PC-9 (cell line): ENCODE data around the gene GSKIP. TPM values are rescaled to one million over a fixed set of nuclear protein-coding genes. Genes with fewer than 3 reads are reported as not detected.

Source experiments
- BruUV-seq: library from RNA; stranded (reverse); fragments of 400-500 nt; replicated peaks from 2 replicates; lab custom pipeline; 2021; lab: Mats Ljungman, UMichigan
- CTCF ChIA-PET: fragments of 300-600 bp; sonication (Branson Sonifier 250); formaldehyde crosslinking; loops from one replicate; lab custom pipeline; 2022; ENCODE audit warnings: antibody characterized with exemption; lab: Charles Lee
- POLR2A ChIA-PET: fragments of 300-600 bp; sonication (Branson Sonifier 250); formaldehyde crosslinking; loops from one replicate; lab custom pipeline; 2022; ENCODE audit warnings: antibody characterized with exemption; ENCODE audit not compliant: unreplicated experiment; lab: Charles Lee
- DNase-seq, 2 experiments: peaks; one replicate each; pipeline versions ENCODE4 v3.0.0 to v3.0.0-alpha.2; 2015 to 2022; ENCODE audit warnings: mixed read lengths in 1 of 2
- H2AFZ ChIP-seq: fragments of 200-600 bp; sonication (generic); 2 replicates; pipeline ENCODE4 v1.8.1; 2017; ENCODE audit warnings: antibody characterized with exemption
- H3F3A ChIP-seq: fragments of 200-600 bp; sonication (generic); 2 replicates; pipeline ENCODE4 v1.8.1; 2017; ENCODE audit warnings: antibody characterized with exemption, mild to moderate bottlenecking, low read depth; ENCODE audit not compliant: insufficient read depth
- H3K27ac ChIP-seq: fragments of 200-600 bp; sonication (generic); 2 replicates; pipeline ENCODE4 v1.6.1; 2016; ENCODE audit warnings: mixed run types
- H3K27me3 ChIP-seq: fragments of 200-600 bp; sonication (generic); 2 replicates; pipeline ENCODE4 v1.6.1; 2016; ENCODE audit warnings: low read depth, mixed run types; ENCODE audit not compliant: insufficient read depth
- H3K36me3 ChIP-seq: fragments of 200-600 bp; sonication (generic); 2 replicates; pipeline ENCODE4 v1.6.1; 2016; ENCODE audit warnings: low read depth, mixed run types
- H3K4me1 ChIP-seq: fragments of 200-600 bp; sonication (generic); replicated peaks from 2 replicates; pipeline ENCODE4 v1.6.1; 2016; ENCODE audit warnings: mixed run types; ENCODE audit not compliant: insufficient read depth
- H3K4me2 ChIP-seq: fragments of 200-600 bp; sonication (generic); 2 replicates; pipeline ENCODE4 v1.6.1; 2017; ENCODE audit warnings: mixed run types
- H3K4me3 ChIP-seq: fragments of 200-600 bp; sonication (generic); 2 replicates; pipeline ENCODE4 v1.6.1; 2016; ENCODE audit warnings: mixed run types
- H3K79me2 ChIP-seq: fragments of 200-600 bp; sonication (generic); 2 replicates; pipeline ENCODE4 v1.6.1; 2017; ENCODE audit warnings: low read depth, mixed run types
- H3K9me2 ChIP-seq: fragments of 200-600 bp; sonication (generic); 2 replicates; pipeline ENCODE4 v1.8.1; 2017; ENCODE audit warnings: mild to moderate bottlenecking; ENCODE audit not compliant: insufficient read depth
- H3K9me3 ChIP-seq: fragments of 200-600 bp; sonication (generic); 2 replicates; pipeline ENCODE4 v1.8.1; 2016; ENCODE audit warnings: low read depth; ENCODE audit not compliant: insufficient read depth
- H4K20me1 ChIP-seq: fragments of 200-600 bp; sonication (generic); 2 replicates; pipeline ENCODE4 v1.8.1; 2017; ENCODE audit not compliant: insufficient read depth
- EZH2 ChIP-seq: fragments of 200-600 bp; sonication (generic); IDR thresholded peaks from 2 replicates; pipeline ENCODE4 v1.8.0; 2017; ENCODE audit warnings: antibody characterized with exemption, low read depth
- intact Hi-C: fragments of 100-400 bp; cut with micrococcal nuclease; formaldehyde crosslinking; loops from one replicate; pipeline ENCODE4 v1.10.0; 2022; ENCODE audit not compliant: unreplicated experiment
- total RNA-seq: library from RNA; stranded (reverse); gene quantifications from 2 replicates; pipeline ENCODE4 v1.2.3, GENCODE V29; 2021
- TF ChIP-seq, protein P1 (sequence below): fragments of 200-600 bp; sonication (generic); conservative IDR thresholded peaks from 2 replicates; pipeline ENCODE4 v1.6.1; 2017; ENCODE audit warnings: mixed run types, antibody characterized with exemption, mild to moderate bottlenecking, moderate library complexity

The GSKIP gene
- total RNA-seq, 1 experiment from 2014 or later, result 7.2 TPM

DNA sequence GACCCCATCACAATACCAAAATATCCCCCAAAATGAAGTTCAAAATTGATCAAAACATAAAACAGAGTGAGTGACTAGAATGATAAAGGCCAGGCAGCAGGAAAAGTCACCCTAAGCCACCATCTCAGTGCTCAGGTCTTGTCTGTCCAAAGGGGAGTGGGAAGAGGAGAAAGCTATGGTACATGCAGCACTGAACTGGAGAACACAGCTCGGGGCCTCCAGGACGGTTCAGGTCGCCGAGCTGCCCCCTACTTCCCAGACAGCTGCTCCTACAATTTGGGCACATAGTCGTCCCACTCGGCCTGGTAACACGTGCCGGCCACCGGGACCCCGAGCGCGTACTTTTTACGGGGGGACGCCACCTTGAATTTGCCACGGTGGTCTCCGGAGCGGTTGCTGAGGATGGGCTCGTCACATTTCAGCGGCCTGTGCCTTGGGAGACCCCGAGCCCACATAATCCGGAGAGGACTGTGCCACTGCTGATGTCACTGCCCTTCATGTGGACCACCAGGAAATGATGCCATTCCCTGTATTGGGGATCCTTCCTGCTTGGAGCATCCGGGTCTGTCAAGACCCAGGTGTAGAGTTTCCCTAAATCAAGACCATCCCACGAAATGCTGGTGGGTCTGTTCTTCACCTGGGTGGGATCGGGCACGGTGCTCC lies 60.3 kb downstream of the GSKIP start:
- Histone ChIP-seq H3K9me2 (no peaks in the 10 kb centered on the region), H4K20me1 (no peaks in the 10 kb centered on the region), H3K9me3 (no peaks in the 10 kb centered on the region), H3K4me3 (no peak overlapping the region), H3K79me2 (no peaks in the 10 kb centered on the region), H3F3A (no peaks in the 10 kb centered on the region), H2AFZ (0 out of 2 replicates have a peak overlapping the region, but pooled peaks have one; percentile 41), H3K4me1 (no peaks in the 10 kb centered on the region), H3K27me3 (no peaks in the 10 kb centered on the region), H3K36me3 (no peaks in the 10 kb centered on the region), H3K27ac (no peak overlapping the region), H3K4me2 (peak overlapping the region; percentile 72)
- TF ChIP-seq EZH2, result no peak
- TF ChIP-seq, protein P1, sequence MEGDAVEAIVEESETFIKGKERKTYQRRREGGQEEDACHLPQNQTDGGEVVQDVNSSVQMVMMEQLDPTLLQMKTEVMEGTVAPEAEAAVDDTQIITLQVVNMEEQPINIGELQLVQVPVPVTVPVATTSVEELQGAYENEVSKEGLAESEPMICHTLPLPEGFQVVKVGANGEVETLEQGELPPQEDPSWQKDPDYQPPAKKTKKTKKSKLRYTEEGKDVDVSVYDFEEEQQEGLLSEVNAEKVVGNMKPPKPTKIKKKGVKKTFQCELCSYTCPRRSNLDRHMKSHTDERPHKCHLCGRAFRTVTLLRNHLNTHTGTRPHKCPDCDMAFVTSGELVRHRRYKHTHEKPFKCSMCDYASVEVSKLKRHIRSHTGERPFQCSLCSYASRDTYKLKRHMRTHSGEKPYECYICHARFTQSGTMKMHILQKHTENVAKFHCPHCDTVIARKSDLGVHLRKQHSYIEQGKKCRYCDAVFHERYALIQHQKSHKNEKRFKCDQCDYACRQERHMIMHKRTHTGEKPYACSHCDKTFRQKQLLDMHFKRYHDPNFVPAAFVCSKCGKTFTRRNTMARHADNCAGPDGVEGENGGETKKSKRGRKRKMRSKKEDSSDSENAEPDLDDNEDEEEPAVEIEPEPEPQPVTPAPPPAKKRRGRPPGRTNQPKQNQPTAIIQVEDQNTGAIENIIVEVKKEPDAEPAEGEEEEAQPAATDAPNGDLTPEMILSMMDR, result no peak
- DNase-seq, result no peak
- no TSS peak for BruUV-seq
- POLR2A ChIA-PET, result no interaction called here
- CTCF ChIA-PET, result no interaction called here
- intact Hi-C loops, result loop anchor here (2.0 to 10.0 kb wide), 2 partner anchors 127 to 859 kb away; no protein-coding TSS in a partner anchor

DNA sequence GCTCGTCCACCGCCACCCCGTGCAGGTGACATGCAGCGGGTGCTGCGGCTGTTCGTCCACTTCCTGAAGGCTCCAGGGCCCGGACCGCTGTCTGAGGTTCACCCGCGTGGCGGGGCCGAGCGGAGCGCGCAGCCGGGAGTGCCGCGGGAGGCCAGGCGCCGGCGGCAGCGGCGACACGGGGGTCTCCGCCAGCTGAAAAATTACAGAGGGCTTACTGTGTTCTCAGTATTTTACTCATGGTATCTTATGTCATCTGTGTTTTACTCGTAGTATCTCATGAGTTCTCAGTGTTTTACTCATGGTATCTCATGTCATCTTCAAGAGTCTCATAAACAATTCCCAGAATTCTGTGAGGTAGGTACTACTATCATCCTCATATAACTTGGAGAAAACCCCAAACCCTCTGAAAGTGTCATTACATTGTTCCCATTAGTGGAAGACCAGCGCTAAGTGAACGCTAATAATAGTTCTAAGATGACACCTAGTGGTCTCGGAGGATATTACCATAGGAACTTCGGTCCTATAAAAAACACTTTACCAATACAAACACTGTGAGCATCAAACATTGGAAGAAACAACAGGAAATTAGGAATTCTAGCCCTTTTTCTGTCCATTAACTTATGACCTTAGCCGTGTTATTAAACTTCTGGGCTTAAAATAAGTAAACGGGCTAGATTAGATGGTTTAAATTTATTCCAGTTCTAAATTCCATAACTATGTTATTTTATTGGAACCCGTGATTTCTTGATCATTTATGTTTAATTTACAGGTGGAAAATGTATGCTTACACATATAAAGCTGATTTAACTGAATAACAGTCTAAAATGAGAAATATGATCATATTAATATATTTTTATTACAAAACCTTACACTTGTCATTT lies 61.0 kb downstream of the GSKIP start:
- H3K4me3 ChIP-seq, result peak overlapping the region; percentile 26; the same call in 1 of the 2 replicates

DNA sequence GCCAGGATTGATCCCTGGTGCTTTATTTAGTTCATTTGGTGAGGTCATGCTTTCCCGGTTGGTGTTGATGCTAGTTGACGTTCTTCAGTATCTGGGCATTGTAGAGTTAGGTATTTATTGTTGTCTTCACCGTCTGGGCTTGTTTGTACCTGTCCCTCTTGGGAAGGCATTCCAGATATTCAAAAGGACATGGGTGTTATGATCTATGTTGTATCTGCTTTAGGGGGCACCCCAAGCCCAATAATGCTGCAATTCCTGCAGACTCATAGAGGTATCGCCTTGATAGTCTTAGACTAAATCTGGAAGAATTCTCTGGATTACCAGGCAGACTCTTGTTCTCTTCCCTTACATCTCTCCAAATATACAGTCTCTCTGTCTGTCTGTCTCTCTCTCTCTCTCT lies 70.7 kb downstream of the GSKIP start:
- intact Hi-C loops, result no loop called here
- no peak overlapping the region for H3K4me3 ChIP-seq
- no peaks in the 10 kb centered on the region for H3K9me2 ChIP-seq
- POLR2A ChIA-PET, result no interaction called here
- no peak overlapping the region for H3K4me2 ChIP-seq
- no peaks in the 10 kb centered on the region for H3F3A ChIP-seq
- BruUV-seq, result no TSS peak
- TF ChIP-seq, protein P1, result no peak
- no peak for TF ChIP-seq EZH2
- H4K20me1 ChIP-seq, result no peaks in the 10 kb centered on the region
- H3K27ac ChIP-seq, result no peak overlapping the region
- no peaks in the 10 kb centered on the region for H3K27me3 ChIP-seq
- H3K36me3 ChIP-seq, result no peaks in the 10 kb centered on the region
- no peaks in the 10 kb centered on the region for H3K9me3 ChIP-seq
- no peaks in the 10 kb centered on the region for H3K79me2 ChIP-seq
- CTCF ChIA-PET, result no interaction called here
- H3K4me1 ChIP-seq, result no peaks in the 10 kb centered on the region
- no peak for DNase-seq
- H2AFZ ChIP-seq, result no peak overlapping the region

More for the DNA sequence above, 61.0 kb downstream of the GSKIP start:
- H3K9me2 ChIP-seq, result no peaks in the 10 kb centered on the region
- CTCF ChIA-PET, result no interaction called here
- POLR2A ChIA-PET, result no interaction called here
- no TSS peak for BruUV-seq
- H4K20me1 ChIP-seq, result no peaks in the 10 kb centered on the region
- no peaks in the 10 kb centered on the region for H3K4me1 ChIP-seq
- no peaks in the 10 kb centered on the region for H3K36me3 ChIP-seq
- no peaks in the 10 kb centered on the region for H3F3A ChIP-seq
- DNase-seq, result peak in 1 of 2 experiments; percentile 55
- H2AFZ ChIP-seq, result 0 out of 2 replicates have a peak overlapping the region, but pooled peaks have one; percentile 41
- no peaks in the 10 kb centered on the region for H3K27me3 ChIP-seq
- no peaks in the 10 kb centered on the region for H3K9me3 ChIP-seq
- TF ChIP-seq, protein P1, result peak; percentile 85
- no peak for TF ChIP-seq EZH2
- peak overlapping the region; percentile 72 for H3K4me2 ChIP-seq
- H3K79me2 ChIP-seq, result no peaks in the 10 kb centered on the region
- H3K27ac ChIP-seq, result no peak overlapping the region
- intact Hi-C loops, result loop anchor here (2.0 to 10.0 kb wide), 2 partner anchors 128 to 860 kb away; no protein-coding TSS in a partner anchor
